Thoracic aorta (tissue), 2 donors: ENCODE measurements around the gene C20orf141. TPM values are rescaled to one million over a fixed set of nuclear protein-coding genes. Genes with fewer than 3 reads are reported as not detected.

Source experiments
- ATAC-seq: fragments of 150-250 bp; one replicate; pipeline ENCODE4 v1.8.0; 2017; ENCODE audit warnings: low read depth; ENCODE audit not compliant: insufficient number of reproducible peaks, low FRiP score
- DNase-seq: peaks from one replicate; pipeline ENCODE4 v3.0.0-alpha.2; 2020; ENCODE audit warnings: low spot score
- H3K27ac ChIP-seq, 2 donors: fragments of 200-600 bp; sonication (generic); 1 replicate in 1 of 2; 2 replicates in 1 of 2; pipeline ENCODE4 v1.5.1; 2016; ENCODE audit warnings: mild to moderate bottlenecking in 2 of 2, moderate library complexity in 2 of 2
- H3K27me3 ChIP-seq: fragments of 200-600 bp; sonication (generic); replicated peaks from 2 replicates; pipeline ENCODE4 v1.6.0; 2016; ENCODE audit warnings: mild to moderate bottlenecking; ENCODE audit not compliant: insufficient read depth
- H3K36me3 ChIP-seq: fragments of 200-600 bp; sonication (generic); one replicate; pipeline ENCODE4 v1.5.1; 2016
- H3K4me1 ChIP-seq, 2 donors: fragments of 200-600 bp; sonication (generic); 1 replicate in 1 of 2; 2 replicates in 1 of 2; pipeline versions ENCODE4 v1.5.1 to v1.6.0; 2016; ENCODE audit warnings: low read depth in 2 of 2, mild to moderate bottlenecking in 1 of 2; ENCODE audit not compliant: control insufficient read depth in 1 of 2
- H3K4me3 ChIP-seq: fragments of 200-600 bp; sonication (generic); 2 replicates; pipeline ENCODE4 v1.5.1; 2016; ENCODE audit warnings: mild to moderate bottlenecking
- H3K9me3 ChIP-seq: fragments of 200-600 bp; sonication (generic); 2 replicates; pipeline ENCODE4 v1.5.1; 2016
- CTCF ChIP-seq: fragments of 200-600 bp; sonication (generic); IDR thresholded peaks from one replicate; pipeline ENCODE4 v1.5.1; 2019; ENCODE audit warnings: antibody characterized with exemption
- total RNA-seq, 2 donors: library from RNA; depleted of rRNA; stranded (reverse); fragments of >200 nt; gene quantifications; one replicate each; pipeline versions ENCODE4 v1.1.0 to v1.2.3, GENCODE V29; 2016

The C20orf141 gene
- total RNA-seq, 2 donors from 2014 or later = not detected

GRCh38 chr20:2809690-2810089 lies 5.1 kb upstream of the C20orf141 start:
- ATAC-seq = no peak
- TF ChIP-seq CTCF = no peak
- Histone ChIP-seq H3K36me3 (no peaks in the 10 kb centered on the region), H3K27ac (no peak overlapping the region), H3K4me1 (peaks cover 0 to 6% of the 10 kb centered on the region in 2 donors), H3K9me3 (no peaks in the 10 kb centered on the region), H3K27me3 (peaks cover 7% of the 10 kb centered on the region), H3K4me3 (no peak overlapping the region)
- no peak for DNase-seq

- Histone ChIP-seq H3K4me3 (no peak overlapping the region), H3K27me3 (no peaks in the 10 kb centered on the region), H3K27ac (no peak overlapping the region), H3K9me3 (no peaks in the 10 kb centered on the region), H3K36me3 (no peaks in the 10 kb centered on the region), H3K4me1 (no peaks in the 10 kb centered on the region)
- no peak for TF ChIP-seq CTCF
- DNase-seq (no peak), ATAC-seq (no peak)
Measured at GRCh38 chr20:2812189-2812588, 2.6 kb upstream of the C20orf141 start.

GRCh38 chr20:2814076-2814475 lies 711 bp upstream of the C20orf141 start:
- no peak for DNase-seq
- Histone ChIP-seq H3K36me3 (no peaks in the 10 kb centered on the region), H3K4me1 (no peaks in the 10 kb centered on the region), H3K27me3 (no peaks in the 10 kb centered on the region), H3K4me3 (no peak overlapping the region), H3K27ac (no peak overlapping the region), H3K9me3 (no peaks in the 10 kb centered on the region)
- ATAC-seq = no peak
- TF ChIP-seq CTCF = no peak

GRCh38 chr20:2815242-2815900 lies 584 bp downstream of the C20orf141 start:
- H3K27me3 ChIP-seq = no peaks in the 10 kb centered on the region
- DNase-seq = no peak
- H3K4me3 ChIP-seq = no peak overlapping the region
- H3K4me1 ChIP-seq = peaks cover 0 to 8% of the 10 kb centered on the region in 2 donors
- TF ChIP-seq CTCF = no peak
- H3K27ac ChIP-seq = no peak overlapping the region
- no peaks in the 10 kb centered on the region for H3K9me3 ChIP-seq
- H3K36me3 ChIP-seq = no peaks in the 10 kb centered on the region
- ATAC-seq = no peak

- Histone ChIP-seq H3K4me3 (no peak within 1 kb of the TSS), H3K27me3 (no peaks in the 10 kb centered on the region), H3K4me1 (peaks cover 0 to 9% of the 10 kb centered on the region in 2 donors), H3K27ac (no peak within 1 kb of the TSS), H3K9me3 (no peaks in the 10 kb centered on the region), H3K36me3 (no peaks in the 10 kb centered on the region)
- ATAC-seq (no peak), DNase-seq (no peak)
- TF ChIP-seq CTCF = no peak
Measured at GRCh38 chr20:2816030-2816582, 1.3 kb downstream of the C20orf141 start, which contains the start of gene TMEM239. Gene TMEM239 (plus strand): TSS chr20:2816364. CDS start chr20:2816555, 191 bp downstream.
